Limb (tissue), 2 donors: ENCODE measurements around the gene MEF2D.

ENCODE experiments used
- DNase-seq, 2 donors: peaks; one replicate each; pipeline ENCODE4 v3.0.0-alpha.2; 2016; ENCODE audit errors: extremely low spot score in 2 of 2

MEF2D gene

DNA sequence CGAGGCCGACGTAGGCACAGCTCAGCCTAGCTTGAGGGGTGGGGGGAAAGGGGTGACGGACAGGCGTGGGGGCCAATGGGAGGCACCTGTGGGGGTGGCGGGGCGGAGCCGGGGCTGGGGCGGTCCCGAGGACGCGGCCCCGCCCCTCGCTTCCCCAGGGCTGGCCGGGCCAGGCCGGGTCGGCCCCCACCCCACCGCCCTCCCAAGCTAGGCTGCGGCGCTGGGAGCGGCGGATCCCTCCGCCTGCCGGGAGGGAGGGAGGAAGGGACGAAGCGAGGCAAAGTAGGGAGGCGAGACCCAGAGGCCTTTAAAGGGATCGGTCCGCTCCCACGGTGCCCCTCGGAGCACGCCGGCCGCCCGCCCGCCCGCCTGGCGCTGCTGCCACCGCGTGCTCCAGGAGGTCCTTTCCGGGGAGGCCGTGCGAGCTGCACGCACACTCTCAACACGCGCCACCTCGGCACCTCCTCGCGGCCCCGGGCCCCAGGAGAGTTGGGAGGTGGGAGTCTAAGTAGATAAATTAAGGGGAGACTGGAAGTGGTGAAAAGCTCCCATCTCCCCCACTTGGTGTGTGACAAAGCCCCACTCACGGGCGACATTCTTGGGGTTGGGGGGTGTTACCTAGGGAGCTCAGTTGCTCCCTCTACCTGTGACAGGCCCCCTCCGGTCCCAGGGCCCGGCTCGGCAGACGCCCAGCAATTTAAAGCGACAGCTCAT lies 375 bp upstream of the MEF2D start:
- DNase-seq: peak; percentile 94 to 99

DNA sequence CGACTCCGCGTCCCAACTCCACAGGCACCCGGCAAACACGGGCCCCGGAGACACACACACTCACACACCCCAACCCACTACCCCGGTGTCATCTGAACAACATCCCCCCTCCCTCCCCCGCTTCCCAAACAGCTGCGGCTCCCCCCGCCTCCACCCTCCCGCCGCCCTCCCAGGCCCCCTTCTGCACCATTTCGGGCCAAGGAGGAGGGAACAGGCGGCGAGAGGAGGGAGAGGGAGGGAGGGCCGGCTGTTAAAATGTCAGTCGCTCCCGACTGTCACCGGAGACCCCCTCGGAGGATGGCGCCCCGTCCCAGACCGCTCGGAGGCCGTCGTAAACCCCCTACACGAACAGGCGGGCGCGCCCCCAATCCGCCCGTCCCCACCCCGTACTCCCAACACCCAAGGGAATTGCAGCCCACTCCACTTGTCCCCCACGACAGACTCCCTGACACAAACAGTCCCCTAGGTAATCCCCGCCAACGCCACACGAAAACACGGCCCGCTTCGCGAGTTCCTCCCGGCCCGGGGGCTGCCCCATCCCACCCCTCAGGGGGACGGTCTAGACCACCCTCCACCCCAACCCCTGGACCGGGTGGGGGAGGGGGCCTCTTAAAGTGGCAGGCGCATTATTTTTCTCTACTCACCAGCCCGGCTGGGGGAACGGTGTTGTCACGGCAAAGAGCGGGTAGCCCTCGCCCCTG lies 583 bp downstream of the MEF2D start:
- DNase-seq: peak; percentile 79 to 87

DNA sequence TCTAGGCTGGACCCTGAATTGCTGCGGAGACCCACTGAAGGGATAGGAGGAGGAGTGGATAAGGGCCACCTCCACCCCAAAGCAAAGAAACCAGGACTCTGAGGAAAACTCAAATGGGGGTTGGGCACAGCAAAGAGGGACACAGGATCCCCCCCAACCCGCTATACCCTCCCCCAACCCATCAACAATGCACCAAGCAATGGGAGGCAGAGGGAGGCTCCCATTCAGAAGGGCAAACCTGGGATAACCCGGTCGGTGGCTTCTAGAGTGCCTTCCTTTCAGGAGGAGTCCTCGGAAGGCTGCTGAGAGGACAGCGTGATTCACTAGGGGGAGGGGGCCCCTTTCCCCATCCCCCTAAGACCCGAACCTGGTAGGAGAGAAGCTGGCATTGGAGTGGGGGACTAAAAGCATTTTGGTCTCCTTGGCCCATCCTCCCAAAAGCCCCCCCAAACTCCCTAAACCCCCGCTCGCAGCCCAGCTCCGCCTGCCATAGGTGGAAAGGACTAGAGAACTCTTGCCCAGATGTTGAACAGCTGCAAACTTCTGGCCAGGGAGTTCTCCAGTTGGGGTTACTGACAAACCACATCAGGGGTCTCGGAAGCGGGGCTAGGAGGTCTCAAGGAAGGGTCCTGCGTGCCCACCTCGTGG lies 1.3 kb downstream of the MEF2D start:
- DNase-seq: peak in 1 of 2 donors; percentile 47

DNA sequence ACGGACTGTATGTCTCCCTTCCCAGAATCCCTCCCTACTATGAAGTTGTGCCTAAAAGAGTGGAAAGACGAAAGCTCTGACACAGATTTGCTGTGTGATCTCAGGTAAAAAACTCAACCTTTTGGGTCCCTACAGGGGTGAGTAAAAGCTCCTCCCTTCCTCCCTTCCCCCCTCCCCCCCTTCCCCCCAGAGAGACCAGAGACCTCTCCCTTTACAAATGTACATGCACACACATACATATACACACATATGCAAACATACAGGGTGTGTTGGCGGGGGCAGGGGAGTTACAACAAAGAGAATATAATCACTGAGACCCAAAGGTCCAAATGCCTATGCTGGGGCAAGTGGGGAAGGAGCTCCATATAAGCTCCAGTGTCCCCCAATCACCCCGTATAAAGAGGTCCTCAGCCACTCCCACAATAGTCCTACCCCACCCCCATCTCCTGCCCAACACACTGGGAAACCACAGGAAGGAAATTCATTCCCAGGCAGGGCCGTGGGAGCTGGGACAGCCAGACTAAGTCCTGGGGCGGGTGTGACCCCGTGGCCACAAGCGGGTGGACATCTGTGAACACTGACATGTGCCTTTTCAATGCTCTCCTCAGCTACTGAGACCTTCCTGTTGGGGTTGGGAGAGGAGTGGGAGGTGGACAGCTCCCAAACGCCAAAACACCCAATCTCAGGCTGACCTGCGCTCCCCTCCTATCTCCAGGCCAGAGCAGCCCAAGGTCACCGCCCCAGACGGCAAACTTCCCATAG lies 2.0 kb downstream of the MEF2D start:
- peak in 1 of 2 donors; percentile 38 for DNase-seq

DNA sequence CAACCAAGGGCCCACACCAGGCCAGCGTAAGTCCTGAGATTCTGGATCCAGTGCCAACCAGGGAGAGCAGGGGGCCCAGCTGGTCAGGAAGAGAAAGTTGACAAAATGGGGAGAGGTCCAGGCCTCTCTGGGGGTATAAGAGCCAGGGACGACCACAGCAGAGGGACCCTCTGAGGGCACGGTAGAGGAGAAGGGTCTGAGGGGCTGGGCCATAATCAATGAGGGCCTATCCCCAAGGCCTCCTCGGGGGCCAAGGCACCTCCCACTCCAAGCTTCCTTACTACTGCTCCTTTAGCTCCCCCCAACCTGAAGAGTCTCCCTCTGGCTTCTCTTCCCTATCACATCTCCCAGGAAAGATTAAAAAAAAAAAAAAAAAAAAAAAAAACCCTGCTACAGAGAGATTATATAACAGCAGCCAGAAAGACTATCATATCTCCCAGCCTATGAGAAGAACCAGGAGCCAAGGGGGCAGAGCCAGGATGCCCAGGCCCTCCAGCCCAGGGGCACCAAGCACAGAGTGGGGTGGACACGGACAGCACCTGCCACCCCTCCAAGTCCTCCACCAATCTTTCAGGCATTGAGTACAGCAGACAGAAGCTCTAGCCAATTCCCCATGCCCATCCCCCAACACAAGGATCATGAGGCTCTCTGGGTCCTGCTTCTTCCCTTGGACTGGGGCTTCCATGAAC lies 2.7 kb downstream of the MEF2D start:
- DNase-seq: no peak

DNA sequence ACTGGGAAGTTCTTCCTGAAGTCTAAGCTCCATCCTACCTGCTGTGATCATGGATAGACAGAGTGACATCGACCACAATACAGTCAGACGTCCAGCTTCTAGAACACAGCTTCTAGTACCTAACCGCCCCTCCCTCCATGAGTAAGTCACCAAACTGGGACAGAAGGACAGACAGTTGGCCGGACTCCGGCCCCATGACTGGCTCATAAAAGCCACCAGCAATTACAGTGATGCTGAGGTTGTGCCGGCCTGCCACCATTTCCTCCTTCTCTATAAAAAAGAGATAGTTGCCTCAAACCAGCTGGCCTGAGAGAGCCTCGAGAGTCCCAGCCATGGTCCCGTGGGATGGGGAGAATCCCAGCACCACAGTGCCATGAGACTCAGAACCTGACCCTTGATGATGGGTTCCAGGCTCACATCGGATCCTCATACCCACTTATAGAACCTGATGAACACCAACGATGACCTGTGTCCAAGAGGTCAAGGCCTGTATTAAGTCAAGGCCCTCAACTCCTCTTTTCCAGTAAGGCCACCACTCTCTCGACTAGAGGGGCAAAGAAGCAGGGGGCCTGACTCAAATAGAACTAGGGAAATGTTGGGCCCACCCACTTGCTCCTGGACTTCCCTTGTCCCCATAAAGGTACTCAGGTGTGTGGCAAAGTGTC lies 3.4 kb downstream of the MEF2D start:
- DNase-seq: no peak

DNA sequence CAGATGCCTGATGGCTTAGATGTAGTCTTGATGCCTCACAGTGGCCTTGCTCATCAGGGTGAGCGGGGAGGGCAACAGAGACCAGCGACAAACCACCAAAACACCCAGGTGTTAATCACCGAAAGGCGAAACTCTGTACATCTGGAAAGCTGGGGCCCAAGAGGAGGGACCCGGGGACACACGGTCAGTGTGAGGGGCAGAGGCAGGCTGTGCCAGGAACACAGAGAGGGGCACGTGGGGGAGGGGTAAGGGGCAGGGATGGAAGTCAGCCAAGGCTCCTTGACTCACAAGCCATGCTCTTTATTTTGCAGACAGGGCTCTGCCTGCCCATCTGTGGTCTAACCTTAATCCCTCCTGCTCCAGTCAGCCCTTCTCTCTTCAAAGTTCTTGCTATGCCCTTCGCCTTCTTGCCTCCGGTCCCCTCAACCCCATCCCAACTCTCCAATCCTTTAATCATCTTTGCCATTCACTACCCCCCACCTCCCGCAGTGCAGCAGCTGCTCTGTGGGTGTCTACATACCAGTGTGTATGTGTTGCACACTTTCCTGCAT lies 4.3 kb downstream of the MEF2D start:
- DNase-seq: no peak

DNA sequence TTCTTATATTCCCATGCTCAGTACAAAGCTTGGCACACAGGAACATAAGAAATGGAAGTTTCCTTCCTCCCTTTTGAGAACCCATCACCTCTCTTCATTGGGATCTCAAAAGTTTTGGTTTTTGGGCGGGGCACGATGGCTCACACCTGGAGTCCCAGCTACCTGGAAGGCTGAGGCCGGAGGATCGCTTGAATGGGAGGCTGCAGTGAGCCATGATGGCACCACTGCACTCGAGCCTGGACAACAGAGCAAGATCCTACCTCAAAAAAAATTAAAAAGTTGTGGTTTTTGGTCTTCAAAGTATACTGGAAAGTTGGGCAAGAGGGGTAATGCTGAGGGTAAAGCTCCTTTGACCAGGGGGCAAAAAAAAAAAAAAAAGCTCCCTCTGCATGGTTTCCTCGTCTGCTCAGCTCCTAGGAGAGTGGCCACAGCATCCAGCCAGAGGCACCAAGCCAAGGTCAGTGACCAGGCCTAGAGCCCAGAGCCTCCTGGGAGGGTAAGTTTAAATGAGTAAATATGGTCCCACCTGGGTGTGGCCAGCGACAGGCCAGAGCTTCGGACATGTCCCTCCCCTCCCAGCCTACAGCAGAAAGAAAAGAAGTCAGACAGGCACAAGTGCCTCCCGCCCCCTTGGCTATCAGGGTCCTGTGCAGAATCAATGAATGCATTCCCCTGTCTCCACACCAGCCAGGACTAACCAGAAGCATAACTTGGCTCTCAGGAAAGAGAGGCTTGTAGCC lies 5.0 kb downstream of the MEF2D start:
- DNase-seq: no peak

DNA sequence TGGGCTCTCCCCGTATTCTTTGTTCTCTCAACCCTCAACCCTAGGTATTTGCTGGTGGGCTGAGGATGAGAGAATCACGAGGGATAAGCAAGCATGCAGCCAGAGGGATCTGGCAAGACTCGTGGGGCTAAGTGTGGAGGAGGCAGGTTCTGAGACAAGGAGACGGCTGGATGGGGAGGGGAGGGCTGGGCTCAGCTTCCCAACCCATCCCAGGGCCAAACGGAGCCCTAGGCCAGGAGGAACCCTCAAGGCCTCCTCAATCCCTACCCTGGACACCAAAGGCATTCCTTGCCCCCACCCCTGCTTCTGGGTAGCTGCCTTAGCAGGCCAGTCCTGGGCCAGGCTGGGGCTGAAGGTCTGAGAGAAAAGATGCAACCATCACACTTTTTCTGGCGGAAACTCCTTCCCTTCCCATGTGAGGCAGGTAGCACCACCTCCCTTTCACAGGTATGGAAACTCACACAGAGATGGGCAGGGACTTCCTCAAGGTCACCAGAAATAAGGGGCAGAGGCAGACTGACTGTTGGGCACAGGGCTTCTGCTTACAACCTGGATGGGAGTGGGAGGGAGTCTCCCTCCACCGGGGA lies 6.2 kb downstream of the MEF2D start:
- DNase-seq: no peak

DNA sequence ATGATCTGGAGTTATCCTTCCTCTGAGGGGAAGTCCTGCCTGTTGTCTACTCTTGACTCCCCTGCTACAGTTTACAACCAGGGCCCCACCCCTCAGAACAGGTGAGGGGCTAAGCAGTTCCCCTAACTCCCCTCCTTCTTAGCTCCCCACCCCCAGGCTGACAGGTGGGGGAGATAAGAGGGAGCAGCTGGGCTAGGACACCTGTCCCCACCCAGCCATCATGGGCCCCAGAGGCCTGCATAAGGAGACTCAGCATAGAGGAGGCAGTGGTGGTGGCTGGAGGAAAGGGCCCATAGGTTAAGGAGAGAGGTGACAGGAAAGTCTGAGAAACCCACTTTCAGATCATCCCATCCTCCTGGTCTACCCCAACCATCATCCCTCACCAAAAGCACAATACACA lies 6.8 kb downstream of the MEF2D start:
- no peak for DNase-seq

DNA sequence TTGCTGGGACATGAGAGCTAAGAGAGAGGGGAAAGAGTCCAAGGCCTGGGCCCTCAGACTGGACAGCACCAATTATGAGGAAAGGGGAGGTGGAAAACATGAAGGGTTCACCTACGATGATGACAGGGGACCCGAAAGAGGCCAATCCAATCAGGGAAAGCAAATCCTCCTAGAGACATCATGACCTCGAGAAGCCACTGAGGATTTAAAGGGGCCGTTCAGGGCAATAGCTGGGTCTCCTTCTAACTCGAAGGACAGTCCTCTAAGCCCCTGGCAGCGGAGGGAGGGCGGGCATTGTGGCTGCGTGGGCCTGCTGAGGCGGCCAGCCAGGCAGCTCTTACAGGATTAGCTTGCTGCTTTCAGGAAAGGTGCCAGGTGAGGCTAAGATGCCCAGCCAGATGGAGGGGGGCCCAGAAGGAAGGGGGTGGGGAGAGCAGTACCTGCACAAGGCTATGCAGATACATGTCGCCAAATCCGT lies 7.4 kb downstream of the MEF2D start:
- no peak for DNase-seq

DNA sequence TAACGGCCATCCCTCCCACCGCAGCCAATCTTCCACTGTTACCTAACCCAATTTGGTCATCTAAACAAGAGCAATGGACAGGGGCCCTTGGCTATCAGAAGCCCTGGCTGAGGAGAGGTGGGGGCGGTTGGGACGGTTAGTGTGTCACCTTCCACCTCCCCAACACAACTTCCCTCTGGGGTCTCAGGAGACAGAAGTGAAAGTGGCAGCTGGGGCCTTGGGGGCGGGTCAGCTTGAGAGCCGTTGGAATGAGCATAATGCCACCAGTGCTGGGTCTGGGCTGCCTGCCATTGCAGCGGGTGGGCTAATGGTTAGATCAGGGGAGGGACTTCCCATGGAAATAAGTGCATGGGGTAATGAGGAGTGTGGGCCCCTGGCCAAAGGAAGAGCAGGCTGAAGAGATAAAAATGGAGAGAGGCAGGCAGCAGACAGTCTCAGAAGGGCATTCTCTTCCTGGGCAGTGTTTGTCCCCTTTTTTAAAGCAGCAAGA lies 7.9 kb downstream of the MEF2D start:
- no peak for DNase-seq

DNA sequence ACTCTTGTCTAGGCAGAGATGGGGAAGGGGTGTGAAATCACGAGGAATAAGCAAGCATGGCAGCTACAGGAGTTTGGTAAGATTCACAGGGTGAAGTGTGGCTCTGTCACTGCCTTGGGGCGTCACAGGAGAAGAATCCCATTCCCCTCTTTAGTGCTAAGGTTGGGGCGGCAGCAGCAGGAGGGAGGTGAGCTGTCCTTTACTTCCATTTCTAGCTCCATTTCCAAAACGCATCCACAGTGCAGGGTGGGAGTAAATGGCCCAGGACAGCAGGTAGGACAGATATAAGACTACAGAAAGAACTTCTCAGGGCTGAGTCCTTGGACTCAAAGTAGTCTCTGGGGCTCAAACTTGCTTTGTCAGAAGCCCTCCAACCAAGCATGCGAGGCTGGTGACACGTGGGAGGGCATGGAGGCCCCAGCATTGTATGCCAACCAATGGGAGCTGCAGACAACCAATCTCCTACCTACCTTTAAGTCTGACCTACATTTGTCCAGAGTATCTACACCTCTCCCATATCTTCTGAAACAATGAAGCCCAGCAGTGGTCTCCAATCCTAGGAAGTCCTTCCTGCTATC lies 8.5 kb downstream of the MEF2D start:
- no peak for DNase-seq

DNA sequence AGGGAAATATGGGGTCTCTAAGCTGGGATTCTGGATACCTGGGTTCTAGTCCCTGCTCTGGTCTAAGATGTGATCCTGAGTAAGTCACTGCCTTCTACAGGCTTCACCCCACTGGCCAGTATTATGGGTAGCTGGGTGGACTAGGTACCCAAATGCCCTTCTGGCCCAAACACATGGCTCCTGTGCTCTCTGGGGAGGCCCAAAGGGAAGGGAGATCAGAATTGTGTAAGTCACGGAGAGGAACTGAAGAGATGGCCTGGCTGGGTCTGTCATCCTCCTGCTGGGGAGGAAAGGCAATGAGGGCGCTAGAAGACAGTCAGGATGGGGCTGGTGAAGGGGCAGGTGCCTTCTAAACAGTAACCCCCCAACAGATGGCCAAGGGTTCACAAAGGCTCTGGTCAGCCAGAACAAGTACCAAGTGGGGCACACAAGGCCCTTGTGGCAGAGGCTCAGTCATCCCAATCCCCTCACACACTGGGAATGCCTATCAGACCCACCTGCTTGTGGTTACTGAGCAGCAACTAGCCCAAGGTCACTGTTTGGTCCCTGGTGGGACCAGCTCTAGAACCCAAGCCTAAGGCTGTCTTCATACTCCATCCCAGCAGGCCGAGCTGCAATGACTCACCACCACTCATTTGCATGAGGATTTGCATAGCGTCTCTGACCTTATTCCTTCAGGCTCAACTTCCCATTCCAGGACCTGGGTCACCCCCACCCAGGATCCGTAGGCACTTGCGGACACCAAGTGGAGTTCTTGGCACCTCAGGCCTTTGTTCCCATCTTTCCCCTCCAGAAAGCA lies 9.2 kb downstream of the MEF2D start:
- DNase-seq: no peak

DNA sequence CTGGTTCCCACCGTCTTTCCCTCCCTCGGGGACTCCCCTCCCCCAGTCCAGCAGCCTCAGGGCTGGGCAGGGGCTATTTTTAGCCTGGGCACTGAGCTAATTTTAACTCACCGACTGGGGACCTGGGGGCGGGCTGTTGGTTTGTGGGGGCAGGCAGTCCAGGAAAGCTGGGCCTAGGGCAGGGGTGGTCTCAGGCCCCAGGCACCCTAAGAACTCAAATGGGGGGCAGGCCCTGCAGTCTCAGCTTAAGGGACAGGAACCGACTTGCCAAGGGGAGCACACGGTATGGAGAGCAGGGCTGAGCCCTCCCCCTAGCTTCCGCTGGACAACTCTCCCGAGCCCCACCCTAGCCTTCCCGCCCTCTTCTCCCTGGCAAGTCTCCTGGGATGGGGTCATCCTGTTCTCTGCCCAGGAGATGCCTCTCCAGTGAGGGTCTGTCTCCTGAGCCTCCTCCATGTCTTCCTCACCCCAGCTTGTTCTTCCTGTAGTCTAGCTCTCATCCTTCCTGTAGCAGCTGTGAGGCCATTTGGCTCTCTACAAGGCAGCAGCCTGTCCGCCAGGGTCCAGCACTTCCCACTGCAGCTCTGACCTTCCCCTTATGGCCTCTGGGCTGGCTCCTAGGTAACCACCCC lies 10.1 kb downstream of the MEF2D start:
- peak; percentile 42 to 65 for DNase-seq

DNA sequence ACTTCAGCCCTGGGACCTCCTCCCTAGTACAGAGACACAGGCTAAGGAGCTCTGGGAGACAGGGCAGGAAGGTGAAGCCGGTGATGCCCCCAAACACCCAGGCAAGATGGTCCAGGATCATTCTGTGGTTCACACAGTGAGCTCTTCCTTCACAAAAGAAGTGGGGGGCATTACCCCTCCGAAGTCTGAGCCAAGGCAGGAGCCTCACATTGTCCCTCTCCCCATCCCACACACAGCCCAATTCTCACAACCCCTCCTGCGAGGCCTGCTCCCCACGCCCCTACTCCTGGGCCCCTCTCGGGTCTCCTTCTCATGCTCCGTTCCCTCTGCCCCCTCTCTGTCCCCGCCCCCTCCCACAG lies 10.7 kb downstream of the MEF2D start:
- no peak for DNase-seq

DNA sequence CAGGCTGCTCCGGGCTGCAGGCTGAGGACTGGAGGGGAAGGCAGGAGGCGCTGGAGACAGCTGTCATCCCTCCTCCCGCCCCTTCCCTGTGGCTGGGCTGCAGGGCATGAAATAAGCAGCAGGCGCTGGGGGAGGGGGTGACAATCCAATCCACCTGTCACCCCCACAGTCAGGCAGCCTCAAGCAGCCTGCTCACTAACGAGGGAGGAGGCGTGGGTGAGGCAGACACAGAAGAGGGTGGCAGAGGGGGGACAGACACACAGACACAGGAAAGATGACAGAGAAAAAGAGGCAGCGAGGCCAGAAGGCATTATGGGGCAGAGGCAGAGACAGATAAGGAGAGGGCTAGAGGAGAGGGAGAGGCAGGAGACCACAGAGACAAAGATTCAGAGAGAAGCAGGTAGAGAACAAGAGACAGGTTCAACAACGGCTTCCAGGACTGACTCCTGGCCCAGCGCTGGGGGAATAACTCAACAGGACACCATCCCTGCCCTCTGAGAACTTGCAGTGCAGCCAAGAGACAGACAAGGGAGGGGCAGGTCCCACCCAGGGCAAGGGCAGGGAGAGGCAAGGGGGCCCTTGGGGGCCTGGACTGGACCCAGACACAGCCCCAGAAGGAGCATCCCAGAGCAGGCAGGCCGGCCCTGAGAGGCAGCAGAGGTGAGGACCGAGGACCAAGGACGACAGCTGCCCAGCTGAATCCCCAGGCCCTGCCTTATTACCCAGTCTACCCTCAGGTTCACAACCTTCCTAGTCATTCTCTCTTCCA lies 11.2 kb downstream of the MEF2D start:
- peak; percentile 77 to 80 for DNase-seq
